SK-N-SH treated with all-trans-retinoic acid at 6 μM for 48 hours (cell line): ENCODE measurements around the gene TADA2B.

Experiments
- ATAC-seq: fragments of 200-7000 bp; cut with Tn5 transposase; 3 replicates; pipeline ENCODE4 v1.9.1; 2020; ENCODE audit warnings: mild to moderate bottlenecking, moderate library complexity
- ARNTL ChIP-seq: fragments of 450-650 bp; formaldehyde crosslinking; IDR thresholded peaks from 2 replicates; pipeline ENCODE4 v1.5.0; 2020; ENCODE audit warnings: low read depth, mild to moderate bottlenecking, moderate library complexity, borderline replicate concordance
- CSDC2 ChIP-seq: fragments of 250-450 bp; sonication (Bioruptor Pico); IDR thresholded peaks from 2 replicates; pipeline ENCODE4 v1.5.0; 2020; ENCODE audit warnings: mild to moderate bottlenecking, moderate library complexity
- ESRRG ChIP-seq: fragments of 250-450 bp; sonication (Bioruptor Pico); IDR thresholded peaks from 2 replicates; pipeline ENCODE4 v1.6.1; 2021; ENCODE audit warnings: mild to moderate bottlenecking
- GLIS3 ChIP-seq: fragments of 250-450 bp; sonication (Bioruptor Pico); IDR thresholded peaks from 2 replicates; pipeline ENCODE4 v1.5.0; 2020; ENCODE audit warnings: mild to moderate bottlenecking, moderate library complexity
- ISL1 ChIP-seq: fragments of 250-450 bp; sonication (Bioruptor Pico); IDR thresholded peaks from 2 replicates; pipeline ENCODE4 v2.1.2; 2022; ENCODE audit warnings: mild to moderate bottlenecking, moderate library complexity
- OSR1 ChIP-seq: fragments of 250-450 bp; sonication (Bioruptor Pico); IDR thresholded peaks from 2 replicates; pipeline ENCODE4 v1.8.0; 2022; ENCODE audit warnings: moderate library complexity, mild to moderate bottlenecking, inconsistent platforms
- PPARA ChIP-seq: fragments of 250-450 bp; sonication (Bioruptor Pico); IDR thresholded peaks from 2 replicates; pipeline ENCODE4 v1.5.0; 2020; ENCODE audit warnings: mild to moderate bottlenecking, borderline replicate concordance
- RARB ChIP-seq: fragments of 250-450 bp; sonication (Bioruptor Pico); IDR thresholded peaks from 2 replicates; pipeline ENCODE4 v1.8.0; 2021; ENCODE audit warnings: mild to moderate bottlenecking, moderate library complexity
- SNAI2 ChIP-seq: fragments of 250-450 bp; sonication (Bioruptor Pico); IDR thresholded peaks from 2 replicates; pipeline ENCODE4 v1.5.0; 2020; ENCODE audit warnings: mild to moderate bottlenecking, moderate library complexity
- TCF4 ChIP-seq: fragments of 250-450 bp; sonication (Bioruptor Pico); IDR thresholded peaks from 2 replicates; pipeline ENCODE4 v1.8.0; 2021; ENCODE audit warnings: mild to moderate bottlenecking, moderate library complexity, borderline replicate concordance
- TOX ChIP-seq: fragments of 250-450 bp; sonication (Bioruptor Pico); IDR thresholded peaks from 2 replicates; pipeline ENCODE4 v1.8.0; 2021; ENCODE audit warnings: mild to moderate bottlenecking, moderate library complexity, borderline replicate concordance
- ZC3H10 ChIP-seq: fragments of 250-450 bp; sonication (Bioruptor Pico); IDR thresholded peaks from 2 replicates; pipeline ENCODE4 v1.5.1; 2021; ENCODE audit warnings: mild to moderate bottlenecking, moderate library complexity
- ZFP3 ChIP-seq: fragments of 250-450 bp; sonication (Bioruptor Pico); IDR thresholded peaks from 2 replicates; pipeline ENCODE4 v1.5.0; 2020; ENCODE audit warnings: mild to moderate bottlenecking, moderate library complexity
- ZFP30 ChIP-seq: fragments of 450-650 bp; formaldehyde crosslinking; IDR thresholded peaks from 2 replicates; pipeline ENCODE4 v1.5.0; 2022; ENCODE audit warnings: mild to moderate bottlenecking, moderate library complexity
- ZNF565 ChIP-seq: fragments of 450-650 bp; formaldehyde crosslinking; conservative IDR thresholded peaks from 2 replicates; pipeline ENCODE4 v1.5.0; 2020; ENCODE audit warnings: low read depth, mild to moderate bottlenecking, moderate library complexity
- ZNF70 ChIP-seq: fragments of 450-650 bp; formaldehyde crosslinking; IDR thresholded peaks from 2 replicates; pipeline ENCODE4 v1.5.0; 2020; ENCODE audit warnings: mild to moderate bottlenecking, moderate library complexity
- ZNF8 ChIP-seq: fragments of 450-650 bp; formaldehyde crosslinking; IDR thresholded peaks from 2 replicates; pipeline ENCODE4 v1.5.0; 2020; ENCODE audit warnings: mild to moderate bottlenecking, moderate library complexity
- TF ChIP-seq, protein P1 (sequence below): fragments of 250-450 bp; sonication (Bioruptor Pico); IDR thresholded peaks from 2 replicates; pipeline ENCODE4 v1.5.1; 2020; ENCODE audit warnings: low read depth, mild to moderate bottlenecking, moderate library complexity
- TF ChIP-seq, protein P2 (sequence below): fragments of 250-450 bp; sonication (Bioruptor Pico); IDR thresholded peaks from 2 replicates; pipeline ENCODE4 v1.8.0; 2021; ENCODE audit warnings: low read depth, mild to moderate bottlenecking, moderate library complexity, borderline replicate concordance
- TF ChIP-seq, protein P3 (sequence below): fragments of 250-450 bp; sonication (Bioruptor Pico); IDR thresholded peaks from 2 replicates; pipeline ENCODE4 v1.8.0; 2020; ENCODE audit warnings: mild to moderate bottlenecking, moderate library complexity, borderline replicate concordance
- TF ChIP-seq, protein P4 (sequence below): fragments of 250-450 bp; sonication (Bioruptor Pico); IDR thresholded peaks from 2 replicates; pipeline ENCODE4 v1.5.0; 2020; ENCODE audit warnings: mild to moderate bottlenecking, moderate library complexity

TADA2B gene, protein sequence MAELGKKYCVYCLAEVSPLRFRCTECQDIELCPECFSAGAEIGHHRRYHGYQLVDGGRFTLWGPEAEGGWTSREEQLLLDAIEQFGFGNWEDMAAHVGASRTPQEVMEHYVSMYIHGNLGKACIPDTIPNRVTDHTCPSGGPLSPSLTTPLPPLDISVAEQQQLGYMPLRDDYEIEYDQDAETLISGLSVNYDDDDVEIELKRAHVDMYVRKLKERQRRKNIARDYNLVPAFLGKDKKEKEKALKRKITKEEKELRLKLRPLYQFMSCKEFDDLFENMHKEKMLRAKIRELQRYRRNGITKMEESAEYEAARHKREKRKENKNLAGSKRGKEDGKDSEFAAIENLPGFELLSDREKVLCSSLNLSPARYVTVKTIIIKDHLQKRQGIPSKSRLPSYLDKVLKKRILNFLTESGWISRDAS

DNA sequence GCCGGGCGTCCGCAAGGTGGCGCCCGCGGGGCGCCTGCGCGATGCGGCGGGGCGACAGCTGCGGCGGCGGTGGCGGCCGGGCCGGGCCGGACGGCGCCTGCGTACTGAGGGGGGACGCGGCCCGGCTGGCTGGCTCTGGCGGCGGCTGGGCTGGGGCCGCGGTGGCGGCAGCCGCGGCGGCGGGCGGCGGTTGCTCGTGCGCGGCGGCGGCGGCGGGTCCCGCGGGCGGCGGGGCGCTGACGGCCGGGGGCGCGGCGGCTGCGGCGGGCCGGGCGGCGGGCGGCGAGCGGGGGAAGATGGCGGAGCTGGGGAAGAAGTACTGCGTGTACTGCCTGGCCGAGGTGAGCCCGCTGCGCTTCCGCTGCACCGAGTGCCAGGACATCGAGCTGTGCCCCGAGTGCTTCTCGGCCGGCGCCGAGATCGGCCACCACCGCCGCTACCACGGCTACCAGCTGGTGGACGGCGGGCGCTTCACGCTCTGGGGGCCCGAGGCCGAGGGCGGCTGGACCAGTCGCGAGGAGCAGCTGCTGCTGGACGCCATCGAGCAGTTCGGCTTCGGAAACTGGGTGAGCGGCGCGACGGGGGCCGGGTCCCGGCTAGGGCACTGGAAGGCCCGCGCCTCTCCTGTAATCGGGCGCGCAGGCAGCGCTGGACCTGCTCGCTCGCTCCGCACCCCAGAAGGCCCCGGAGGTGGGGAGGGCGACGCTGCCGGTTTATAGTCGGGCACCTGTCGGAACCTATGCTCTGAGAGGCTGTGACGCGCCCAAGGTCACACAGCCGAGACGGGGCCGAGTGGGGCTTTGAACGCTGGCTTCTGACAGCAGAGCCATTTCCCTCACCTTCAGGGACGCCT, at the start of gene TADA2B:
TSS of gene TADA2B (plus strand) at position 89 of the 853 bp plus-strand sequence. CDS start at position 297, 208 bp downstream.
- ATAC-seq, result peak; percentile 35
- TF ChIP-seq PPARA (CRISPR knock-in tag) (no peak), ZFP3 (0 out of 2 replicates have a peak, but pooled peaks have one; percentile 15)

DNA sequence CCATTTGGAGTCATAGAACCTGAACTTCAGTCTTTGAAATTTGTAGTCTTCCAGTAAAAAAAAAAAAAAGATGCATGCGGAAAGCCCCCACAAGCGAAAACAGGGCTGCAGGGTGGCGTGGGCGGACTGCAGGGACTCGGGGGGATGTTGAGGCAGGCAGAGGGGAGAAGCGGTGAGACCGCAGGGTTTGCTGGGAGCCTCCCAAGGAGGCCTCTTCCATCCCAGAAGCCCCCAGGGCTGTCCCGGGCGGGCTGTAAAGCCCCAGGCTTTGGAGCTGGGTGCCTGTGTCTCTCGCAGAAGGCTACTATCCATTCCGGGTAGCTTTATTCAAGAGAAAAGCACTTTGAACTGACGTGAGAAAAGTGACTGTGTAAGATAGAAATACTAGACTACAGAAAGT, 46.7 kb upstream of the TADA2B start:
- TF ChIP-seq, protein P1, sequence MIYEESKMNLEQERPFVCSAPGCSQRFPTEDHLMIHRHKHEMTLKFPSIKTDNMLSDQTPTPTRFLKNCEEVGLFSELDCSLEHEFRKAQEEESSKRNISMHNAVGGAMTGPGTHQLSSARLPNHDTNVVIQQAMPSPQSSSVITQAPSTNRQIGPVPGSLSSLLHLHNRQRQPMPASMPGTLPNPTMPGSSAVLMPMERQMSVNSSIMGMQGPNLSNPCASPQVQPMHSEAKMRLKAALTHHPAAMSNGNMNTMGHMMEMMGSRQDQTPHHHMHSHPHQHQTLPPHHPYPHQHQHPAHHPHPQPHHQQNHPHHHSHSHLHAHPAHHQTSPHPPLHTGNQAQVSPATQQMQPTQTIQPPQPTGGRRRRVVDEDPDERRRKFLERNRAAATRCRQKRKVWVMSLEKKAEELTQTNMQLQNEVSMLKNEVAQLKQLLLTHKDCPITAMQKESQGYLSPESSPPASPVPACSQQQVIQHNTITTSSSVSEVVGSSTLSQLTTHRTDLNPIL, result no peak
- TF ChIP-seq ZNF8, result no peak
- TF ChIP-seq CSDC2 (CRISPR knock-in tag), result no peak
- no peak for TF ChIP-seq ARNTL (CRISPR knock-in tag)
- no peak for ATAC-seq

DNA sequence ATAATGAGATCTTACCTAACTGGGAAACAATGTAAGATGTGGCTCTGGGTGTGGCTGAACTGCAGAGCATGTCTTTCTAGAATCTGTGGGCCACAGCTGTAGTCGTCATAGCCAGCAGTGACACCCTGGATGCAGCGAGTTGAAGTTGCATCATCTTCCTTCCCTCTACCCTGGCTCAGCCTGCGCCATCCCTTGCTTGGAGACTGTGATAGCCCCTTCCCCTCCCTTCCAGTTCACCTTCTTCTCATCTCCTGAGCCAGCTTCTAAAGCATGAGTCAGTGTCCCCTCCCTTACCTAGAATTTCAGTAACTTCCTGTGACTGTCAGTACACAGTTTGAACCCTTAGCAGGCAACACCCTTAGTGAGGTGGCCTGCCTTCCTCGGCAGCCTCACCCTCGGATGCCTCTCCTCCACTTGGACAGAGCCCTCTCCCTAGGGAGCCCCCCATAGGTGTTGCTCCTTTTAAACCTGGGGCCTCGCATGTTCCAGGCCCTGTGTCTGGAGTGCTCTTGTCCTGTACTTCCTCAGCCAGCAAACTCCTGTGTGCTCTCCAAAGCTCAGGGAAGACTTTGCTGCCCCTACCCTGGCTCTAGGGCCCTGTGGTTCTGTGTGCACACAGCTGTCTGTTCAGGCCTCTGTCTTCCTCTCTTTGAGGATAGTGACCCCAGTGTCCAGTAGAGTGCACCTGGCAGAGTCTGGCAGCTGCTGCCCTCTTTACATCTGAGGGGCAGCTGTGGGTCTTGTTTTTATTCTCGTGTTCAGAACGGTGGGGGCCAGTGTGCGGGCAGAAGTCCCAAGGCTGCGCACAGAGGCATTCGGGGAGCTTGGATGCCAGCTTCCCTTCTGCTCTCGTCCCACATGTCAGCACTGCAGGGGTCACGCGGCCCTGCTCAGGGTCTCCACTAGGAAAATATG, 43.7 kb upstream of the TADA2B start:
- TF ChIP-seq ZFP30, result no peak
- TF ChIP-seq GLIS3, result no peak
- ATAC-seq, result no peak

DNA sequence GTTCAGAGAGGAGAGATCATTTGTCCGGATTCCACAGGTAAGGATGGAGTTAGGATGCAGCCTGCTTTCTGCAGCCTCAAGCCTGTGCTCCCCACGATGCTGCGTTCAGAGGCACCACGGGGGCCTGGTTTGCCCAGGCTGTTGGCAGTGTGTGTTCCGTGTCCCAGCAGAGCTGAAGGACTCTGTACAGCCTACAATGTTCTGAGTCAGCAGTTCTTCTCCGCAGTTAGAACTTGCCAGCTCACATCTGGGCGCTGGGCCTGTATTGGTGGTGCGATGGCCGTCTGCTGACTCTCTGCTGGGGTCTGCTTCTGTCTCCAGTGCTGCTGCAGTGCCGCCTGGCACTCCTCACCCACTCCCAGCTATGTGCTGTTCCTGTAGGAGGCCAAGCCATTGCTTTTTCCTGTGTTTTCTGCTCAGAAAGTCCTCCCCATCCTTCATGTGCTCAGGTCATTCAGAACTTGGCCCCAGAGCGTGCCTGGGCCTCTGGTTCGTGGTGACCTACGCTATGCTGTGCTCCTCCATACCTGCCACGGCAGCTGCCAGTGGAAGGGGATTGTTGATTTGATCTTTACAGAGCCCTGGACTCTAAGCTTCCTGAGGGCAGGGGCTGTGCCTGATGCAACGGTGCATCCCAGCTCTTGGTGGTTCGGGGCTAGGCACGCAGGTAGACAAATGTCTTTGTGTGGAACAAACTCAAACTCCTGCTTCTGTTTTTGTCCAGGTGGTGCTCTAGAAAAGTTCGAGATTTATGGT, 42.6 kb upstream of the TADA2B start:
- no peak for ATAC-seq
- TF ChIP-seq CSDC2 (CRISPR knock-in tag) (no peak), ZNF70 (no peak), OSR1 (CRISPR knock-in tag) (no peak), TCF4 (CRISPR knock-in tag) (no peak), ZNF8 (no peak), ZFP30 (no peak), ZNF565 (CRISPR knock-in tag) (no peak), TOX (CRISPR knock-in tag) (no peak), PPARA (CRISPR knock-in tag) (no peak), ARNTL (CRISPR knock-in tag) (no peak), RARB (no peak), ESRRG (no peak), ISL1 (no peak), SNAI2 (CRISPR knock-in tag) (no peak), ZFP3 (no peak), ZC3H10 (CRISPR knock-in tag) (no peak)
- TF ChIP-seq, protein P1, result no peak
- TF ChIP-seq, protein P2, sequence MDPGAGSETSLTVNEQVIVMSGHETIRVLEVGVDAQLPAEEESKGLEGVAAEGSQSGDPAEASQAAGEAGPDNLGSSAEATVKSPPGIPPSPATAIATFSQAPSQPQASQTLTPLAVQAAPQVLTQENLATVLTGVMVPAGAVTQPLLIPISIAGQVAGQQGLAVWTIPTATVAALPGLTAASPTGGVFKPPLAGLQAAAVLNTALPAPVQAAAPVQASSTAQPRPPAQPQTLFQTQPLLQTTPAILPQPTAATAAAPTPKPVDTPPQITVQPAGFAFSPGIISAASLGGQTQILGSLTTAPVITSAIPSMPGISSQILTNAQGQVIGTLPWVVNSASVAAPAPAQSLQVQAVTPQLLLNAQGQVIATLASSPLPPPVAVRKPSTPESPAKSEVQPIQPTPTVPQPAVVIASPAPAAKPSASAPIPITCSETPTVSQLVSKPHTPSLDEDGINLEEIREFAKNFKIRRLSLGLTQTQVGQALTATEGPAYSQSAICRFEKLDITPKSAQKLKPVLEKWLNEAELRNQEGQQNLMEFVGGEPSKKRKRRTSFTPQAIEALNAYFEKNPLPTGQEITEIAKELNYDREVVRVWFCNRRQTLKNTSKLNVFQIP (CRISPR knock-in tag), result no peak

DNA sequence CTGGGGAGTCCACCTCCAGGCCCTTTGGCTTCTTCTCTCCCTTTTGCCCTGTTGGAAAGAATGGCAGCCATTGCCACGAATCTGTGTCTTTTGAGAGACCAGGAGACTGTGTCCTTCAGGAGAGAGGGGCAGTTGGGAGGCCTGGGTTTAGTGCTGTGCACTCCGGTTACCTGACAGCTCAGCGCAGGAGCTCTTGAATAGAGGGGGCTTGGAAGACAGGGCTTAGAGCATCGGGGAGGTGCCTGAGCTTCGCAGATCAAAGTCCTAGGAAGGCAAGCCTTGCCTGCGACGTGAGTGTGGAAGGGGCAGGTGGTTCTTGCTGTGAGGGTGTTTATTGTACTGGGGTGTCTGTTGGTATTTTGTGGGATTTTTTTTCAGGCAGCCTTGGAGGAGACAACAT, 41.9 kb upstream of the TADA2B start:
- ATAC-seq, result no peak
- no peak for TF ChIP-seq OSR1 (CRISPR knock-in tag)
- TF ChIP-seq CSDC2 (CRISPR knock-in tag), result no peak
- TF ChIP-seq, protein P3, sequence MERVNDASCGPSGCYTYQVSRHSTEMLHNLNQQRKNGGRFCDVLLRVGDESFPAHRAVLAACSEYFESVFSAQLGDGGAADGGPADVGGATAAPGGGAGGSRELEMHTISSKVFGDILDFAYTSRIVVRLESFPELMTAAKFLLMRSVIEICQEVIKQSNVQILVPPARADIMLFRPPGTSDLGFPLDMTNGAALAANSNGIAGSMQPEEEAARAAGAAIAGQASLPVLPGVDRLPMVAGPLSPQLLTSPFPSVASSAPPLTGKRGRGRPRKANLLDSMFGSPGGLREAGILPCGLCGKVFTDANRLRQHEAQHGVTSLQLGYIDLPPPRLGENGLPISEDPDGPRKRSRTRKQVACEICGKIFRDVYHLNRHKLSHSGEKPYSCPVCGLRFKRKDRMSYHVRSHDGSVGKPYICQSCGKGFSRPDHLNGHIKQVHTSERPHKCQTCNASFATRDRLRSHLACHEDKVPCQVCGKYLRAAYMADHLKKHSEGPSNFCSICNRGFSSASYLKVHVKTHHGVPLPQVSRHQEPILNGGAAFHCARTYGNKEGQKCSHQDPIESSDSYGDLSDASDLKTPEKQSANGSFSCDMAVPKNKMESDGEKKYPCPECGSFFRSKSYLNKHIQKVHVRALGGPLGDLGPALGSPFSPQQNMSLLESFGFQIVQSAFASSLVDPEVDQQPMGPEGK, result no peak
- no peak for TF ChIP-seq ZFP3
- no peak for TF ChIP-seq ZNF8
- no peak for TF ChIP-seq ISL1
- TF ChIP-seq, protein P4, sequence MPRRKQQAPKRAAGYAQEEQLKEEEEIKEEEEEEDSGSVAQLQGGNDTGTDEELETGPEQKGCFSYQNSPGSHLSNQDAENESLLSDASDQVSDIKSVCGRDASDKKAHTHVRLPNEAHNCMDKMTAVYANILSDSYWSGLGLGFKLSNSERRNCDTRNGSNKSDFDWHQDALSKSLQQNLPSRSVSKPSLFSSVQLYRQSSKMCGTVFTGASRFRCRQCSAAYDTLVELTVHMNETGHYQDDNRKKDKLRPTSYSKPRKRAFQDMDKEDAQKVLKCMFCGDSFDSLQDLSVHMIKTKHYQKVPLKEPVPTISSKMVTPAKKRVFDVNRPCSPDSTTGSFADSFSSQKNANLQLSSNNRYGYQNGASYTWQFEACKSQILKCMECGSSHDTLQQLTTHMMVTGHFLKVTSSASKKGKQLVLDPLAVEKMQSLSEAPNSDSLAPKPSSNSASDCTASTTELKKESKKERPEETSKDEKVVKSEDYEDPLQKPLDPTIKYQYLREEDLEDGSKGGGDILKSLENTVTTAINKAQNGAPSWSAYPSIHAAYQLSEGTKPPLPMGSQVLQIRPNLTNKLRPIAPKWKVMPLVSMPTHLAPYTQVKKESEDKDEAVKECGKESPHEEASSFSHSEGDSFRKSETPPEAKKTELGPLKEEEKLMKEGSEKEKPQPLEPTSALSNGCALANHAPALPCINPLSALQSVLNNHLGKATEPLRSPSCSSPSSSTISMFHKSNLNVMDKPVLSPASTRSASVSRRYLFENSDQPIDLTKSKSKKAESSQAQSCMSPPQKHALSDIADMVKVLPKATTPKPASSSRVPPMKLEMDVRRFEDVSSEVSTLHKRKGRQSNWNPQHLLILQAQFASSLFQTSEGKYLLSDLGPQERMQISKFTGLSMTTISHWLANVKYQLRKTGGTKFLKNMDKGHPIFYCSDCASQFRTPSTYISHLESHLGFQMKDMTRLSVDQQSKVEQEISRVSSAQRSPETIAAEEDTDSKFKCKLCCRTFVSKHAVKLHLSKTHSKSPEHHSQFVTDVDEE (CRISPR knock-in tag), result no peak
- TF ChIP-seq ZFP30, result no peak
